HUES6 (cell line): ENCODE data around the gene ETNPPL.
A peak's percentile ranks its signal among the peaks of the same experiment; 100 is the strongest.

Experiments
- H3K27ac ChIP-seq: 2 replicates; pipeline ENCODE4 v1.7.0; 2013; ENCODE audit warnings: low read depth, mild to moderate bottlenecking, low read length, inconsistent platforms
- H3K27me3 ChIP-seq: 2 replicates; pipeline ENCODE4 v1.6.1; 2013; ENCODE audit warnings: low read length; ENCODE audit not compliant: control insufficient read depth, insufficient read depth
- H3K36me3 ChIP-seq: 2 replicates; pipeline ENCODE4 v1.6.1; 2013; ENCODE audit warnings: low read length; ENCODE audit not compliant: control insufficient read depth, insufficient read depth
- H3K4me1 ChIP-seq: 2 replicates; pipeline ENCODE4 v1.6.1; 2013; ENCODE audit warnings: low read length; ENCODE audit not compliant: control insufficient read depth, insufficient read depth
- H3K4me3 ChIP-seq: 2 replicates; pipeline ENCODE4 v1.5.1; 2013; ENCODE audit warnings: low read depth, low read length
- H3K9ac ChIP-seq: one replicate; pipeline ENCODE4 v1.6.1; 2013; ENCODE audit warnings: mild to moderate bottlenecking, low read length
- H3K9me3 ChIP-seq: 2 replicates; pipeline ENCODE4 v1.6.1; 2013; ENCODE audit warnings: low read depth, low read length; ENCODE audit not compliant: control insufficient read depth, insufficient read depth

The ETNPPL gene

DNA sequence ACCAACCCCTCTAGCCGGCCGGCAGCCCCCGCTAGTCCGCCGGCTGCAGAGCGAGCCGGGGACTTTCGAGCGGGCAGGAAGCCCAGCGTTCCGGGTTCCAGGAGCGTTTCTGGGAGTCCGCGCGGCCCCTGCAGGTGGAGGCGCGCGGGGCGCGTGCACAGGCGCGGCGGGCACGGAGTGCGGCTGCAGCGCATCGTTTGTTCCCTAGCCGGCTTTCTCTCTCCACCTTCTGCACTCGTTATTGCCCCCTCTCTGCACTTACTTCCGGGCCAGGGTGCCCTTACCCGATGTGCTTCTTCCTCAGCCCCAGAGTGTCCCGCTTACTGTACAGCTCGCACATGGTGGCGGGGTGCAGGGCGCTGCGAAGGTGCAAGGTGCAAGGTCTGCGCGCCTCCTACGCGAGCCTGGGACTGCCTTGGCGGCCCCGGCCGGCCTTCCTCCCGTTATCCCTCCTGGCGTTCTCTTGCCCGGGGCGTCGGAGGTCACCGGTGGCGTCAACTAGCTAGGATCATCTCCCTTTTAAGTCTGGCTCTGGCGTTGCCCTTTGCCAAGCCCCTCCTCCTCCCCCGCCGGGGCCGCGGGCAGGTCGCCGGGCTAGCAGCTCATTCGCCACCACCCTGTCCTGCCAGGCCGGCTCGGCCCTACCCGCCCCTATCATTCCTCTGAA lies at the start of gene ETNPPL:
Gene ETNPPL (minus strand): TSS at position 495 of the 667 bp plus-strand sequence. CDS start 155 bp downstream, at position 340.
- peaks cover 28% of the 10 kb centered on the region for H3K27me3 ChIP-seq
- peaks cover 12% of the 10 kb centered on the region for H3K4me1 ChIP-seq
- H3K4me3 ChIP-seq, result peak within 1 kb of the TSS; percentile 84
- no peaks in the 10 kb centered on the region for H3K36me3 ChIP-seq
- no peaks in the 10 kb centered on the region for H3K9me3 ChIP-seq
- peak within 1 kb of the TSS; percentile 45 for H3K9ac ChIP-seq
- no peak within 1 kb of the TSS for H3K27ac ChIP-seq

GRCh38 chr4:108811486-108811885 lies 48.6 kb upstream of the ETNPPL start:
- no peaks in the 10 kb centered on the region for H3K36me3 ChIP-seq
- no peaks in the 10 kb centered on the region for H3K9me3 ChIP-seq
- H3K4me3 ChIP-seq, result no peak overlapping the region
- no peak overlapping the region for H3K9ac ChIP-seq
- no peaks in the 10 kb centered on the region for H3K4me1 ChIP-seq
- H3K27me3 ChIP-seq, result no peaks in the 10 kb centered on the region
- H3K27ac ChIP-seq, result no peak overlapping the region

- H3K27me3 ChIP-seq, result no peaks in the 10 kb centered on the region
- no peaks in the 10 kb centered on the region for H3K9me3 ChIP-seq
These were observed 47.2 kb upstream of the ETNPPL start for GRCh38 chr4:108810087-108810486.

GRCh38 chr4:108804648-108805273 lies 41.9 kb upstream of the ETNPPL start:
- Histone ChIP-seq H3K4me3 (no peak overlapping the region), H3K27ac (no peak overlapping the region), H3K9ac (no peak overlapping the region), H3K27me3 (no peaks in the 10 kb centered on the region), H3K36me3 (no peaks in the 10 kb centered on the region), H3K4me1 (no peaks in the 10 kb centered on the region), H3K9me3 (no peaks in the 10 kb centered on the region)

More at GRCh38 chr4:108810087-108810486, 47.2 kb upstream of the ETNPPL start:
- H3K27ac ChIP-seq, result no peak overlapping the region
- no peaks in the 10 kb centered on the region for H3K4me1 ChIP-seq
- no peaks in the 10 kb centered on the region for H3K36me3 ChIP-seq
- no peak overlapping the region for H3K4me3 ChIP-seq
- H3K9ac ChIP-seq, result no peak overlapping the region

GRCh38 chr4:108799306-108799705 lies 36.5 kb upstream of the ETNPPL start:
- H3K4me3 ChIP-seq, result no peak overlapping the region
- H3K36me3 ChIP-seq, result no peaks in the 10 kb centered on the region
- no peak overlapping the region for H3K27ac ChIP-seq
- H3K9ac ChIP-seq, result no peak overlapping the region
- H3K27me3 ChIP-seq, result no peaks in the 10 kb centered on the region
- no peaks in the 10 kb centered on the region for H3K9me3 ChIP-seq
- H3K4me1 ChIP-seq, result no peaks in the 10 kb centered on the region

- H3K27ac ChIP-seq, result no peak overlapping the region
- H3K36me3 ChIP-seq, result no peaks in the 10 kb centered on the region
- H3K27me3 ChIP-seq, result no peaks in the 10 kb centered on the region
- no peak overlapping the region for H3K4me3 ChIP-seq
- no peaks in the 10 kb centered on the region for H3K9me3 ChIP-seq
- H3K4me1 ChIP-seq, result no peaks in the 10 kb centered on the region
- H3K9ac ChIP-seq, result no peak overlapping the region
These were observed 33.3 kb upstream of the ETNPPL start for GRCh38 chr4:108796173-108796572.

- Histone ChIP-seq H3K4me1 (no peaks in the 10 kb centered on the region), H3K9me3 (no peaks in the 10 kb centered on the region), H3K27me3 (no peaks in the 10 kb centered on the region), H3K36me3 (no peaks in the 10 kb centered on the region), H3K27ac (no peak overlapping the region), H3K4me3 (no peak overlapping the region), H3K9ac (no peak overlapping the region)
These were observed 32.9 kb upstream of the ETNPPL start for GRCh38 chr4:108795733-108796132.

DNA sequence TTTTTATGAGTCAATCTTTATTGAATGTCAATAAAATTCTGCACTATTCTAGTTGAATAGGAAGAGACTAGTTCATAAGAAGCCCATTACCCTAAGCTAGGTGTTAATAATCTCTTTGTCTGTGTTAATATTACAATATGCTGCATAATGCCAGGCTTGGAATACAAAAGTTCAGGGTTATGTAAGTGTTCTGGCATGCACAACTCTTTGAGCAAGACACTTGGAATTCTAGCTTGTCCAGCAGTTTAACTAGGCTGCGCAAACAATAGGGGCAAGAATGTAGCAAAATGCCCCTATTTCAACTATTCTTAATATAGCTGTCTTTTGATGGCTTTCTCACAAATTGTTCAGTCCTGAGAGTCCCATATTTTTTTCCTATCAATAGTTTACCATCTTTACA lies 31.3 kb upstream of the ETNPPL start:
- H3K27me3 ChIP-seq, result no peaks in the 10 kb centered on the region
- H3K4me1 ChIP-seq, result no peaks in the 10 kb centered on the region
- H3K4me3 ChIP-seq, result no peak overlapping the region
- no peak overlapping the region for H3K9ac ChIP-seq
- no peaks in the 10 kb centered on the region for H3K36me3 ChIP-seq
- no peaks in the 10 kb centered on the region for H3K9me3 ChIP-seq
- no peak overlapping the region for H3K27ac ChIP-seq

DNA sequence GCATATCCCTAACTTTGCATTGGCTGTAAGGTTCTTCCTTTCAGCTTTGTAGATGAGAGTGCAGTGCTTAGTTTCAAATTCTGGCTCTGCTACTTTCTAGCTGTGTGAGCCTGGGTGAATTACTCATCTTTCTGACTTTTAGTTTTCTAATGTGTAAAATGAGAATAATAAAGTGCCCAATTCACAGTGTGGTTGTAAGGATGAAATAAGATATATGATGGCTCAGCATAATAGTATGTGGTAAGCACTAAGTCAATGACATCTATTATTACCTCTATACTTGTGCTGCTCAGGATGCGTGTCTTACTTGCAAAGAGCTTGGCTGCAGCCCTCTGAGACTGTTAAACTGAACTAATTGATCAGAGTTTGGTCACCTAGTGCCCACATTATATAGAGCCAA lies 30.6 kb upstream of the ETNPPL start:
- Histone ChIP-seq H3K9me3 (no peaks in the 10 kb centered on the region), H3K4me1 (no peaks in the 10 kb centered on the region), H3K9ac (no peak overlapping the region), H3K36me3 (no peaks in the 10 kb centered on the region), H3K27me3 (no peaks in the 10 kb centered on the region), H3K4me3 (no peak overlapping the region), H3K27ac (no peak overlapping the region)

DNA sequence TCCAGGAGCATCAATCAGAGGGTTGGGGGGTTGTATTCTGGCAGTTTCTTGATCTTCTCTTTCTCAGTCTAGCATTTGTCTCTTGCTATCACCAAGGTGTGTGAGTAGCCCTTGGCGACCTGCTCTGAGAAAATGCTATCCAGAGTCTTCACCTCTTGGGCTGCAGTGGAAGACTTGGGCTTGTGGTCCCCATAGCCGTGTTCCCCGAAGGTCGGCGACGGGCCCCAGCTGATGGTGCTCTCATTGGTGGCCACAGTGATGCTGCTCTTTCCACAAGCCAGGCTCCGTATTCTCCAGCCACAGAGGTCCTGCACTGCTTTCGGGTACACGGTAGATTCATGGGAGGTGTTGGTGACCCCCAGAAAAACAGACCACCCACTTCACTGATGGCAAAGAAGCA lies 25.9 kb upstream of the ETNPPL start:
- no peak overlapping the region for H3K9ac ChIP-seq
- H3K9me3 ChIP-seq, result no peaks in the 10 kb centered on the region
- H3K27ac ChIP-seq, result no peak overlapping the region
- no peaks in the 10 kb centered on the region for H3K36me3 ChIP-seq
- no peak overlapping the region for H3K4me3 ChIP-seq
- H3K4me1 ChIP-seq, result no peaks in the 10 kb centered on the region
- H3K27me3 ChIP-seq, result no peaks in the 10 kb centered on the region

DNA sequence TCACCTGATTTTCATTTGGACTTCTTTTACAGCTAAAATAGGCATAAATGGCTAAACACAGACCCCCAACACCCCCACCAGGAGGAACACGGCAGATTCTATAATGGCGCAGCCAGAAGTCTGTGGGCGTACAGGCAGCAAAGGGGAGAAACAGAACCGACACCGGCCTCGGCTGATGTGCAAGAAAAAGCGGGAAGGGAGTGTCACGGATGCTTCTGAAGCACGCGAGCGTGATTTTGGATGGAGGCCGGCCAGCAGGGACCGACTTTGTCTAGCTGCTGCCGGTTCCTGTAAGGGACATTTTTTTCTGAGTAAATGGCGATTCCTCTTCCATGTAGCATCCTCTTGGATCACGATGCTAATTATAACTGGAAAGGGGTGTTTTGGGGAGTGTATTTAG lies 24.9 kb upstream of the ETNPPL start:
- Histone ChIP-seq H3K9me3 (no peaks in the 10 kb centered on the region), H3K9ac (no peak overlapping the region), H3K36me3 (no peaks in the 10 kb centered on the region), H3K4me1 (no peaks in the 10 kb centered on the region), H3K27me3 (no peaks in the 10 kb centered on the region), H3K27ac (no peak overlapping the region), H3K4me3 (no peak overlapping the region)
